Skin of body (tissue), 2 donors: ENCODE data around the gene BRF1. TPM values are rescaled to one million over a fixed set of nuclear protein-coding genes. Genes with fewer than 3 reads are reported as not detected.
"Not testable (repeated sequence)": the region's sequence is repeated elsewhere in the genome, so short reads cannot be mapped to it uniquely, and the experiment has no call there.

Experiments
- DNase-seq: peaks from one replicate; lab custom pipeline; 2025; lab: John Stamatoyannopoulos, UW
- total RNA-seq: library from RNA; depleted of rRNA; stranded (reverse); fragments of >200 nt; gene quantifications from one replicate; pipeline ENCODE4 v1.2.3, GENCODE V29; 2014

Gene BRF1
- total RNA-seq, 1 donor from 2014 or later, result 33.0 TPM

- DNase-seq, result no peak
Measured at GRCh38 chr14:105333020-105333490, 32.3 kb upstream of the BRF1 start.

- no peak for DNase-seq
Measured at GRCh38 chr14:105332350-105332874, 31.6 kb upstream of the BRF1 start.

- no peak for DNase-seq
Measured at GRCh38 chr14:105331575-105332349, 31.0 kb upstream of the BRF1 start.

GRCh38 chr14:105330491-105330895, 29.7 kb upstream of the BRF1 start:
- no peak for DNase-seq

- no peak for DNase-seq
Measured at GRCh38 chr14:105329411-105330150, 28.8 kb upstream of the BRF1 start.

- DNase-seq, result no peak
Measured at GRCh38 chr14:105328678-105329390, 28.0 kb upstream of the BRF1 start.

GRCh38 chr14:105328070-105328677, 27.4 kb upstream of the BRF1 start:
- no peak for DNase-seq

GRCh38 chr14:105327695-105328045, 26.9 kb upstream of the BRF1 start:
- DNase-seq, result not testable (repeated sequence)

GRCh38 chr14:105326891-105327694, 26.3 kb upstream of the BRF1 start:
- no peak for DNase-seq

- no peak for DNase-seq
Measured at GRCh38 chr14:105326568-105326867, 25.7 kb upstream of the BRF1 start.

GRCh38 chr14:105325716-105326567, 25.1 kb upstream of the BRF1 start:
- DNase-seq, result no peak

- no peak for DNase-seq
Measured at GRCh38 chr14:105325303-105325702, 24.5 kb upstream of the BRF1 start.

- no peak for DNase-seq
Measured at GRCh38 chr14:105324871-105325270, 24.1 kb upstream of the BRF1 start.

- no peak for DNase-seq
Measured at GRCh38 chr14:105324080-105324778, 23.4 kb upstream of the BRF1 start.

GRCh38 chr14:105323663-105324062, 22.9 kb upstream of the BRF1 start:
- DNase-seq, result no peak

GRCh38 chr14:105322791-105323556, 22.2 kb upstream of the BRF1 start:
- no peak for DNase-seq

- no peak for DNase-seq
Measured at GRCh38 chr14:105317546-105317945, 16.7 kb upstream of the BRF1 start.

GRCh38 chr14:105316968-105317510, 16.2 kb upstream of the BRF1 start:
- DNase-seq, result no peak
